Transverse colon (tissue), 4 donors: ENCODE results near the gene ZDHHC5. TPM values are rescaled to one million over a fixed set of nuclear protein-coding genes. Genes with fewer than 3 reads are reported as not detected.
A peak's percentile ranks its signal among the peaks of the same experiment; 100 is the strongest.

Source experiments
- DNase-seq: peaks from one replicate; pipeline ENCODE4 v3.0.0-alpha.2; 2019
- H3K27ac ChIP-seq, 4 donors: fragments of 200-600 bp; sonication (generic); 2 replicates each; pipeline ENCODE4 v1.5.1; 2016 to 2018; ENCODE audit warnings: inconsistent platforms in 4 of 4
- H3K27me3 ChIP-seq: fragments of 200-600 bp; sonication (generic); 2 replicates; pipeline ENCODE4 v1.5.1; 2017; ENCODE audit warnings: inconsistent platforms
- H3K36me3 ChIP-seq, 4 donors: fragments of 200-600 bp; sonication (generic); 2 replicates each; pipeline ENCODE4 v1.5.1; 2017 to 2019; ENCODE audit warnings: inconsistent platforms in 4 of 4
- H3K4me1 ChIP-seq, 4 donors: fragments of 200-600 bp; sonication (generic); 2 replicates each; pipeline ENCODE4 v1.5.1; 2017 to 2020; ENCODE audit warnings: inconsistent platforms in 4 of 4
- H3K4me3 ChIP-seq, 4 donors: fragments of 200-600 bp; sonication (generic); 1 replicate in 1 of 4; 2 replicates in 3 of 4; pipeline versions ENCODE4 v1.5.1 to v1.6.1; 2017 to 2019; ENCODE audit warnings: inconsistent platforms in 4 of 4
- H3K9me3 ChIP-seq, 2 donors: fragments of 200-600 bp; sonication (generic); 2 replicates each; pipeline ENCODE4 v1.5.1; 2017 to 2019; ENCODE audit warnings: inconsistent platforms in 2 of 2
- CTCF ChIP-seq, 5 experiments: fragments of 200-600 bp in 3 of 5; fragments of 450-650 bp in 2 of 5; sonication (generic) in 3 of 5; IDR thresholded peaks; 1 replicate in 2 of 5; 2 replicates in 3 of 5; pipeline ENCODE4 v1.5.1; 2016 to 2017; ENCODE audit warnings: antibody characterized with exemption in 5 of 5, inconsistent platforms in 3 of 5, mild to moderate bottlenecking in 2 of 5, moderate library complexity in 1 of 5
- EP300 ChIP-seq: sonication (generic); formaldehyde crosslinking; IDR thresholded peaks from one replicate; pipeline ENCODE4 v1.6.1; 2017; ENCODE audit warnings: antibody characterized with exemption, low read depth
- POLR2A ChIP-seq: fragments of 450-650 bp; IDR thresholded peaks from one replicate; pipeline ENCODE4 v1.6.1; 2016; ENCODE audit warnings: antibody characterized with exemption, mild to moderate bottlenecking, moderate library complexity
- POLR2AphosphoS5 ChIP-seq, 3 donors: sonication (generic); formaldehyde crosslinking; IDR thresholded peaks; one replicate each; pipeline ENCODE4 v1.6.1; 2016; ENCODE audit warnings: antibody characterized with exemption in 3 of 3
- WGBS, 2 donors: methylation state at CpG; one replicate each; pipeline ENCODE4 v1.1.5; 2018; ENCODE audit warnings: low coverage in 1 of 2; 5-methylcytosine and 5-hydroxymethylcytosine counted together
- in situ Hi-C, 4 donors: fragments of 200-750 bp; cut with MboI; loops; one replicate each; pipeline versions ENCODE4 v1.15.0 to v1.15.1; 2017; ENCODE audit warnings: low sequenced_read_pairs in 3 of 4, low pct_ligation_motif_present in 1 of 4, low pct_unique_long_range_greater_than_20kb in 1 of 4
- intact Hi-C: fragments of 100-400 bp; cut with DNase I; formaldehyde crosslinking; loops from one replicate; pipeline ENCODE4 v1.15.1; 2023; ENCODE audit warnings: low total_unique reads
- total RNA-seq, 4 donors: library from RNA; depleted of rRNA; stranded (reverse); fragments of >200 nt; gene quantifications; one replicate each; pipeline ENCODE4 v1.1.0, GENCODE V29; 2016

Gene ZDHHC5
- total RNA-seq, 4 donors from 2014 or later: 38.4 to 63.2 (median 57.6) TPM

GRCh38 chr11:57657194-57658022 is 10.5 kb upstream of the ZDHHC5 start, which contains the start of gene CLP1:
TSS of gene CLP1 (plus strand) at chr11:57657762. CDS start at chr11:57659477, 1,715 bp downstream.
- intact Hi-C loops: no loop called here
- Histone ChIP-seq H3K9me3 (no peaks in the 10 kb centered on the region), H3K36me3 (peaks cover 0 to 26% (median 6%) of the 10 kb centered on the region in 4 donors), H3K4me3 (peak within 1 kb of the TSS; percentile 46 to 61 (median 51)), H3K4me1 (peaks cover 8 to 20% (median 16%) of the 10 kb centered on the region in 4 donors), H3K27ac (peak within 1 kb of the TSS; percentile 82 to 93 (median 90)), H3K27me3 (no peaks in the 10 kb centered on the region)
- DNase-seq: peak; percentile 100
- WGBS, 2 donors: 1% methylated on average over 45 of the region's 45 CpGs; no CpG with 5 or more reads in 1 of the 2 donors
- peak; percentile 75 to 84 (median 82) for TF ChIP-seq POLR2AphosphoS5 (IDR thresholded peaks at IDR 0.05)
- TF ChIP-seq CTCF (IDR thresholded peaks at IDR 0.05): no peak
- peak; percentile 76 for TF ChIP-seq POLR2A
- in situ Hi-C loops: no loop called here

GRCh38 chr11:57658023-57658361 is 9.9 kb upstream of the ZDHHC5 start:
- Histone ChIP-seq H3K9me3 (no peaks in the 10 kb centered on the region), H3K27me3 (no peaks in the 10 kb centered on the region), H3K4me3 (peak overlapping the region; percentile 46 to 61 (median 51)), H3K36me3 (peaks cover 0 to 28% (median 6%) of the 10 kb centered on the region in 4 donors), H3K27ac (peak overlapping the region; percentile 82 to 93 (median 90)), H3K4me1 (peaks cover 8 to 20% (median 16%) of the 10 kb centered on the region in 4 donors)
- intact Hi-C loops (no loop called here), in situ Hi-C loops (no loop called here)
- no peak for TF ChIP-seq POLR2A
- TF ChIP-seq EP300: no peak
- no peak for TF ChIP-seq POLR2AphosphoS5 (IDR thresholded peaks at IDR 0.05)
- TF ChIP-seq CTCF (IDR thresholded peaks at IDR 0.05): no peak
- 0% methylated on average over 4 to 8 of the region's 8 CpGs for WGBS, 2 donors
- DNase-seq: no peak

- peaks cover 0 to 28% (median 6%) of the 10 kb centered on the region in 4 donors for H3K36me3 ChIP-seq
- peaks cover 8 to 20% (median 16%) of the 10 kb centered on the region in 4 donors for H3K4me1 ChIP-seq
- no peaks in the 10 kb centered on the region for H3K9me3 ChIP-seq
- DNase-seq: no peak
- WGBS, 2 donors: 93% methylated on average over 14 of the region's 14 CpGs; no CpG with 5 or more reads in 1 of the 2 donors
- H3K27me3 ChIP-seq: no peaks in the 10 kb centered on the region
- H3K4me3 ChIP-seq: no peak overlapping the region
- no peak overlapping the region for H3K27ac ChIP-seq
- in situ Hi-C loops (no loop called here), intact Hi-C loops (loop anchor here (10.0 kb wide), 1 partner anchor 335 kb away; the partner anchor contains the start of gene TNKS1BP1)
- no peak for TF ChIP-seq POLR2AphosphoS5 (IDR thresholded peaks at IDR 0.05)
- no peak for TF ChIP-seq EP300
- TF ChIP-seq CTCF (IDR thresholded peaks at IDR 0.05): no peak
- TF ChIP-seq POLR2A: no peak
These were observed 8.2 kb upstream of the ZDHHC5 start for GRCh38 chr11:57659669-57660068.

- in situ Hi-C loops: no loop called here
These were observed 5.0 kb upstream of the ZDHHC5 start for GRCh38 chr11:57662893-57663292.

More at GRCh38 chr11:57662893-57663292, 5.0 kb upstream of the ZDHHC5 start:
- Histone ChIP-seq H3K9me3 (no peaks in the 10 kb centered on the region), H3K27ac (no peak overlapping the region), H3K4me1 (peaks cover 8 to 20% (median 16%) of the 10 kb centered on the region in 4 donors), H3K4me3 (no peak overlapping the region), H3K36me3 (peaks cover 0 to 28% (median 6%) of the 10 kb centered on the region in 4 donors), H3K27me3 (no peaks in the 10 kb centered on the region)
- TF ChIP-seq CTCF (IDR thresholded peaks at IDR 0.05) (no peak), EP300 (no peak), POLR2AphosphoS5 (IDR thresholded peaks at IDR 0.05) (no peak), POLR2A (no peak)
- intact Hi-C loops: loop anchor here (10.0 kb wide), 1 partner anchor 338 kb away; the partner anchor contains the start of gene TNKS1BP1
- WGBS, 2 donors: 68 to 75% methylated on average over 4 of the region's 4 CpGs
- no peak for DNase-seq
